NCI-H748 (cell line): Measurements from ENCODE around the gene PTPRN2.
"Not testable (repeated sequence)": the region's sequence is repeated elsewhere in the genome, so short reads cannot be mapped to it uniquely, and the experiment has no call there.

Source experiments
- DNase-seq: peaks from one replicate; lab custom pipeline; 2025; ENCODE audit not compliant: unreplicated experiment; lab: John Stamatoyannopoulos, UW

Gene PTPRN2

DNA sequence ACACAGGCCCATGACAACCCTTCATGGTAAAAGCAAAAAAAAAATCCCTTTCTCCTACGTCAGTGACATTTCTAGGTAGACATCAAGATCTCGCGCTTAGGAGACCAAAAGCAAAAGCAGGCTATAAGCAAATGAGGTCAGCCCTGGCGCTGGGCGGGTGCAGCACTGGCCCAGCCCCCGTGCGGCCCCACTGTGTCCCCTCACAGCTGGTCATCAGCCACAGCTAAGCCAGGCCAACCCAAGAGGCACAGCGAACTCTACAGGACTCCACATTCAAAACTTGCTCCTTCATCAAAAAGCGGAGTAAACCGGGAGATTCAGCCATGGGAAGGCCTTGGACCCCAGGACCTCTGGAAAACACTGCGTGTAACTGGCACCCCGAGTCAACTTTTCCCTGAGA, 113.7 kb downstream of the PTPRN2 start:
- DNase-seq = no peak

DNA sequence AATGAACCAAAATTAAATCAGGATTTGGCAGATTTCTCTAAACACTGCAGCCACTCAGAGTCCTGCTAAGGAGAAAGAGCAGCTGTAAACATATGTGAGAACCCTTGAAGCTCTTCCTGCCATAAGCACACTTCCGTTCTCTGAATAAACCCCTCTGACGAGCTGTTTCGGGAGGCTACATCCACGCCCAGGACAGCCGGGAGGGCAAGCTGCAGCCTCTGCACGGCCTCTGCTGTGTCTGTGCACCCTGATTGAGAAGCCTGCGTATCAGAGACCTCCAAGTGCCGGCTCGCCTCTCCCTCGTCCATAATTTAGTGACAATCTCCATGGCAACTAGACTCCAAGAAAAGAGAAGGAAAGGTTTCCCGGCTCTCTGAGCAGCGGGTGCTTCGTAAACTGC, 114.4 kb downstream of the PTPRN2 start:
- DNase-seq = no peak

DNA sequence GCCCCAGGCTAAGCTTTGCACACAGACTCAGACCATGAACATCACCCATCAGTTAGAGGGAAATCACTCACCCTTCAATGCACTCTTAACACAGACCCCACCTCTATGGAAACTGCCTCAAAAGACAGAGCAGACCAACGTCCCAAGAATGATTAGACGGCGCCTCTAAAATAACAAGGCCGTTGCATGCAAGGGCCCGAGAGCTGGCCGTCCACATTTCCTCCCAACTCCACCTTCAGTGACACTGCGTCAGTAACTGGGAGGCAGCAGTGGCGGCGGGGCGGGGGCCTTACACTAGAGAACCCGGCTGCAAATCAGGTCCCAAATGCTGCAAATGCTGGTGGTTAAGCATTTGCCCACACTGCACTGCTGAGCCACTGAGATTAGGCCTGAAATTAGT, 115.0 kb downstream of the PTPRN2 start:
- DNase-seq = no peak

DNA sequence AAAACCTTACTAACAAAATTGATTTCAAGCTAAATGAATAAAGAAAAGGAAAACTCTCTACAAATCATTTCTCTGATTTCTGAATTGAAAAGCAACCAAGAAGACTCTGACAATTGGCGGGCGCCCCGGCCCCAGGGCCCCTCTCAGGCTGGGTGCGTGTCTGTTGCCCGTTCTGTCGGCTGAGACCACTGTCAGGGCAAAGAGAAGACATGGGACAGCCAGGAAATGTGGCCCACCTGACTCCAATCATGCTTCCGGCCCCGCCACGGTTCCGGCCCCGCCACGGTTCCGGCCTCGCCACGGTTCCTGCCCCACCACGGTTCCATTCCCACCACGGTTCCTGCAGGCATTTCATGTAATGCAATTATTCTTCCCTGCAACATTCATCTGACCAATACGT, 115.9 kb downstream of the PTPRN2 start:
- DNase-seq = no peak

DNA sequence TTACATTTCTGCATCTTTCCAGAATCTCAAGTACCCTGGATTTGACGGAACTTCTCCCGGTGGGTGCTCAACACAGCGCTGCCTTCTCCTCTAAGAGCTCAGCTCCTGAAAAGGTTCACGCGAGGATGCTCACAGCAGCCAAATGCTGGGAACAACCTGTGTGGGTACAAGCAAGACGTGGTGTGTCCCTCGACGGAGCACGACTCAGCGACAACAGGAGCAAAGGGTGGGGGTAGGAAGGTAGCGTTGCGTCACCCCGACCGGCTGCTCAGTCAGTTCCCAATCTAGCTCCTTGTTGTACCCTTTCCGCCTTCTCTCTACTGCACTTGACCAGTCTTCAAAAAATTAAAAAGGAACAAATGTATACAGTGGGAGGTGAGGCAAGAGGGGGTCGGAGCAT, 117.3 kb downstream of the PTPRN2 start:
- no peak for DNase-seq

DNA sequence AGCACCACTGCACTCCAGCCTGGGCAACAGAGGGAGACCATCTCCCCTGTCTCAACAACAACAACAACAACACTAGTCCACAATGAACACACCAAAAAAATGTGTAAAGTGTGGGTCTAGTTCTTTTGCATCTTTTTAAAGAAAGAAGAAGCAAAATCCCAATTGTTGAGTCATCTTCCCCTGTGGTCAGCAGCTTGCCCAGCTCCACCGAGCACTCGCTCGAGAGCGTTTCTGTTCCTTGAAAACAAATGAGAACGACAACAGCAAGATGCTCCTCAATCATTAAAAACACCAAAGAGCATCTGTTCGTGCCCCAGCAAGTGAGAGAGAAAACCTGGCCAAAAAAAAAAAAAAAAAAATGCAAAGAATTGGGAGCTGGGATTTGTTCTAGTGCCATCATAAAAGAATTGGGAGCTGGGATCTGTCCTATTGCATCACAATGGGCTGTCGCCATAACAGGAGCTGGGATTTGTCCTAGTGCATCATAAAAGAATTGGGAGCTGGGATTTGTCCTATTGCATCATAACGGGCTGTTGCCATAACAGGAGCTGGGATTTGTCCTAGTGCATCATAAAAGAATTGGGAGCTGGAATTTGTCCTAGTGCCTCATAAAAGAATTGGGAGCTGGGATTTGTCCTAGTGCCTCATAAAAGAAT, 118.1 kb downstream of the PTPRN2 start:
- no peak for DNase-seq

DNA sequence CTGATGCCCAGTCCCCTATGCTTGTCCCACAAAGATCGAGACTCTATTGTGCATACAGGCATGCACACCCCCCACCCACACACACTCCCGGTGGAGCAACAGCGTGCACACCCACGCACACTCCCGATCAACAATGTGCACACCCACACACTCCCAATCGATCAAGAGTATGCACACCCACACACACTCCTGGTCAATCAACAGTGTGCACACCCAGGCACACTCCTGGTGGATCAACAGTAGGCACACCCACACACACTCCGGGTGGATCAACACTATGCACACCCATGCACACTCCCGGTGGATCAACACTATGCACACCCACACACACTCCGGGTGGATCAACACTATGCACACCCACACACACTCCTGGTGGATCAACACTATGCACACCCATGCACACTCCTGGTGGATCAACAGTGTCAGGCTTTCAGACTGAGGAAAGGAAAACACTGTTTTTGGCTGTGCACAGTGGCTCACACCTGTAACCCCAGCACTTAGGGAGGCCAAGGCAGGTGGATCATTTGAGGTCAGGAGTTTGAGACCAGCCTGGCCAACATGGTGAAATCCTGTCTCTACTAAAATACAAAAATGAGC, 118.8 kb downstream of the PTPRN2 start:
- DNase-seq = no peak

DNA sequence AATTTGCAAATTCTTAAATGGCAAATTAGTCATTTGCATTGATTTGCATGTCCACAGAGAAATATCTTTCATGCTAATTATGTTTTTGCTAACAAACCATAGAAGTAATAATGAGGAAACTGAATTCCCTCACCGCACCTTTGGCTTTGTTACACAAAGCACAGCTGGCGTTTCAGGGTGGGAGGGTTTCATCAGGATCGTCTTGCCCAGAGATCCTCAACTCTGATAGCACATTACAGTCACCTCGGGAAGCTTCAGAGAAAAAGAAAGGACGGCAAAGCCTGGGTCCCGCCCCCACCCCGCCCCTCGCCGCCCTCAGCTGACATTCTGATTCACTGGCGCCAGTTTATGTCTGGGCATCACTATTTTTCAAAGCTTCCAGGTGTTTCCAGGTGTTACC, 119.4 kb downstream of the PTPRN2 start:
- no peak for DNase-seq

DNA sequence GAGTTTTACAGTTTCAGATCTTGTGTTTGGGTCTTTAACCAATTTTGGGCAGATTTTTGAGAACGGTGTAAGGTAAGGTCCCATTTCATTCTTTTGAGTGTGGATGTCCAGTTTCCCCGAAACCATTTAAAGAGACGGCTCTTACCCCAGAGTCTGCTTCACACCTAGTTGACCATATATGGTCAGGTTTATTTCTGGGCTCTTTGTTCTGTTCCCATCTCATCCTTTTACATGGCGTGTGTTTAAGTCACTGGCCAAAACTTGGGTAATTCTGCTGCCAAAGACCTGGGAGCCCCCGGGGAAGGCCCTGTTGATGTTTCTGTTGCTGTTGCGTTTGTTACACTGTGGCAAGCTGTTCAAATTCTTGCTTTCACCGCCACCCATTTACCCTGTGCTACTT, 120.1 kb downstream of the PTPRN2 start:
- DNase-seq = no peak

DNA sequence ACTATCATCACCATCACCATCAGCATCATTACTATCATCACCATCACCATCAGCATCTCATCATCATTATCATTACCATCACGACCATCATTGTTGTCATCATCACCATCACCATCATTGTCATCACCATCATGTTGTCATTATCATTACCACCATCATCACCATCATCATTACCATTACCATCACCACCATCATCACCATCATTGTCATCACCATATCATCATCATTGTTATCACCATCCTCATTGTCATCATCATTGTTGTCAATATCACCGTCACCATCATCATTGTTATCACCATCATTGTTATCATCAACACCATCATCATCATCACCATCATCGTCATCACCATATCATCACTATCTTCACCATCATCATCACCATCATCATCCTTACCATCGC, 124.3 kb downstream of the PTPRN2 start:
- DNase-seq = no peak

DNA sequence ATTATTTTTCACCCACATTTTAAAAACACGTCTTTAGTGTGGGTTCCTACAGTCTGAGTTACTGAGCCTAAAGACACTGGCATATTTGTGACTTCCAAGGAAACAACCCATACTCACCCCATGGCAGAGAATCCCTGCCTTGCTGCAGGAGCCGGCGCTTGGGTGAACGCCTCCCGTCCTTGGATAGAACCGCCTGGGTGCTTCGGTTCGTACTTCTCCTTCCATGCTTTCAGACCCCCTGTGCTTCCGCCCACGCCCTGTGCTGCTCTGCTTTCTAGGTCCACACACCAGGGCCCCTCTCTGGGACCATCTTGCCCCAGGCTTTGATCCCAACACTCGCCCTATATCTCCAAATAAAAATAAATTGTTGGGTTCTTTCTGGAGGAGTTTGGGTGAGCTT, 125.8 kb downstream of the PTPRN2 start:
- DNase-seq = no peak

DNA sequence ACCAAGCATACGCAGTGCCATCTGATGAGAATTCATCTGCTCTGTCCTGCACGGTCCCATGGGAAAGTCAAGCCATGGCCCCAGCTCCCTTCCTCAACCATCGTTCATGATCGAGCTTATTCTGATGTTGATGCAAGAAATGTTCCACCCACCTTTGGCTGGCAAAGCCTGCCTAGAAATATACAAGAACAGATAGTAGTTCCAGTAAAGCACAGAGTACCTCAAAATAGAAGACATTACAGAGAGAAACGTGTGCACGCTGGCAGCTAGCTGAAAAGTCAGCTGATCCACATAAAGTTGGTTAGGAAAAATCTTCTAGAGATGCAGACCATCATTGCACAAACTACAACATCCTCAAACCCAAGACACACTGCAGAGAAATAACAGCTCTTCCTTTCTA, 127.0 kb downstream of the PTPRN2 start:
- no peak for DNase-seq

DNA sequence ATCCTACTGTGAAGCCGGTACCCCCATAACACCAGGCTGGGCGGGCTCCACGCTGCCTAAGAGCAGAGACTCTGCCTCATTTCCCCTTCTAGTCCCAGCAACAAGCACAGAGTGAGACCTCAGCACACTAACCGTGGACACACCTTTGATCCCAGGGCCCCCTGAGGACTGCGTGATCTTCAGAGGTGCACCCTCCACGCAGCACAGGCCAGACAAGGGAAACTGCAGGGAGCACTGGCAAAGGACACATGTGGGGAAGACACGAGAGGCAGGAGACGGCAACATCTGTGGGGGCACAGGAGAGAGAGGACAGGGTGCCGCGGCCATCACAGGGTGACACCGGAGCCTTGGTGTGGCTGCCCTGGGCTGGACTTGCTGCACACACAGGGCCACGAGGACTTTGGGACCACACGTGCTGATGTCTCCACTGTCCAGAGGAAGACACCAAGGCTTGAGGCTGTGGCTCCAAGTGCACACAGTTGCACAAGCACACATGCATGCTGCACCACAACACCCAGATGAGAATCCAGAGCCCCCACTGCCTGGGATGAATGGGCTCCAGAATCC, 128.8 kb downstream of the PTPRN2 start:
- DNase-seq = no peak

DNA sequence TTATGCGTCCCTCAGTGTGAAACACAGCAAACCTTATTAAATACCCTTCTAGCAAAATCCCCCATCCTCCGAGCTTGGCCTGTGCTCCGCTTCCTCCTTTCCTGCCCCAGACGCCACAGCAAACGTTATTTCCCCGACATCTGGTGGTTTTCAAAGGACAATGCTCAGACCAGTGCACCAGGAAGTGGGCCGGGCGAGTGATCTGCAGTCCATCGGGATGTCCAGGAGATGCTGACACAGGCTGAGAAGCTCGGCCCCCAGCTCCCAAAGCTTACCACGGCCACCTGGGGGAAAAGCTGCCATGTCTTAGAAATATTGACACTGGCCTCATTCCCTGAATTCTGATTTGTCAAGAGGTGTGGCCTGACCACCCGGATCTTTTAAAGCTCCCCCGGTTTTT, 129.5 kb downstream of the PTPRN2 start:
- DNase-seq = no peak

DNA sequence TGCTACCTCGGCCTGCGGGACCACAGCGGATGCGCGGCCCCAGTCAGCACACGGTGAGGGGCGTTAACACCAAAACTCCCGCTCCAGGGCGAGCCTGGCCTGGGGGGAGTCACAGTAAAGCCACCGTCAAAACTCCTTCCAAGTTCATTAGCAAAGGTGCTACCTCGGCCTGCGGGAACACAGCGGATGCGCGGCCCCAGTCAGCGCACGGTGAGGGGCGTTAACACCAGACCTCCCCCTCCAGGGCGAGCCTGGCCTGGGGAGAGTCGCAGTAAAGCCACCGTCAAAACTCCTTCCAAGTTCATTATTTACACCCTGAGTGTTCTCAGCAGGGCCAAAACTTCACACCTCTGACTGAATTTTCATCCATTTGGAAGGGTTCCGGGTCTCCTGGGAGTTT, 130.0 kb downstream of the PTPRN2 start:
- not testable (repeated sequence) for DNase-seq

DNA sequence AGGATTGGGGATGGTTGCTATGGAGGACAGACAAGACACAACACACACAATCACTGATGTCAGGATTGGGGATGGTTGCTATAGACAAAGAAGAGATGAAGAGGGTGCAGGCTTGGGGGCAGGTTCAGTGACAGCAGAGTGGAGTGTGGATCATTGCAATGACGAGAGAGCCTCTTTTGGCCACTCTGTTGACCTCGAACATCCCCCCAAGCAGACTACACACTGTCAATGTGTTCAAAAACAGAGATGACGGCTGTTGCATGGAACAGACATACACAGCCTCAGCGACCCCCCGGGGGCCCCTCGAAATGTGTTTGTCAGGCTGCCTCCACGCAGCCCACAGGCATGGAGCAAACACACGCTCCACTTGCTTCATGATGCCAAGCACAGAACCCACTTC, 133.0 kb downstream of the PTPRN2 start:
- peak; percentile 22 for DNase-seq

DNA sequence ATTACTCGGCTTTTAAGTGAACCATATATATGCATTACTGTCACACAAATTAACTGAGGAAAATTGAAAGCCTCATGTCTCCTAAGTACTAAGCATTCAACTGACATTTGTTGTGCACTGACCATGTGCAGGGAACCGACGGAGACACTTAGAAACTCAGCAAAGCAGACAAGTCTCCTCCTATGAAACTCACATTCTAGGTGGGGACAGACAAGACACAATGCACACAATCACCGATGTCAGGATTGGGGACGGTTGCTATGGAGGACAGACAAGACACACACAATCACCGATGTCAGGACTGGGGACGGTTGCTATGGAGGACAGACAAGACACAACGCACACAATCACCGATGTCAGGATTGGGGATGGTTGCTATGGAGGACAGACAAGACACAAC, 134.0 kb downstream of the PTPRN2 start:
- DNase-seq = peak; percentile 74

DNA sequence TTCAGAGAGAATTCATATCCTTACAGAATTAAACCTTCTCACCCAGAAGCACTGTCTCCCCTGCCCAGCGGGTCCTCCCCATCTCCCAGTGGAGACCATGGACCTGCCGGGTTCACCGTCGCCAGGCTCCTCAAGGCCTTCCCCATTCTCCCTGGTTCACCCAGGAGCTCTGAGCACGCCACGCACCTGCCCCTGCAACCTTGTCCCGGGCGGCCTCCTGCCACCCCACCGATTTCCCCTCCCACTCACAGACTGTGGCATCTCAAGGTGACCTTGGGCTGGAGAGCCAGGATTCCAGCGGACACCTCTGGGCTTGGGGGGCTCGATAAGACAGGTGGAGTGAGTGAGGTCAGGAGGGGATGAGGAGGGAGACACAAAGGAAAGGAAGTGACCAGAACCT, 135.3 kb downstream of the PTPRN2 start:
- DNase-seq = no peak

DNA sequence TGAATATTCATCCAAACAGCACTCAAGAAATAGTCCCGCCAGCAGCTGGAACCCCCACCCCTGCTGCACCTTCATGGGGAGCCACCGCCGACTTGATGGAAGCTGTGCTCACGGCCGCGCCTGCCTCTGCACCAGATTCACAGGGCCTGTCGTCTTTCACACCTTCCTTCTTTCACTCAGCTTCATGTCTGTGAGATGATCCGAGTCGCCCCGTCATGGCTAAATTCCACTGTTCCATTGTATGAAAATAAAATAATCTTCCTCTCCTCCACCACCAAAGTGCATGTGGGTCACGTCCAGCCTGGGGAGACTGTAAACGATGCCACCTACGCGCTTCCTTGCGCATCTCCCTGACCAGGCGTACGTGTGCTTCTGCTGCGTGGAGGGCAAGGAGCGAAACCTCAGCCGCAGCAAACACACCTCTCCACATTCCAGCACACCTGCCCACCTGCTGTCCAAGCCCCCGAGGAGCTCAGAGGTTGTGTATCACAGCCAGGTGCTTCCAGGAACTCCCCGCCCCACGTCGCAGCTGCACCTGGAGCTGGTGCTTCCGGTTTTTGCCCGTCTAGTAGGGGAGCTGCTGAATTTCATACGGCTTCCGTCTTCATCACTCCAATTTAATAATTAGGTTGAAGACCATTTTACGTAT, 137.0 kb downstream of the PTPRN2 start:
- peak; percentile 82 for DNase-seq

DNA sequence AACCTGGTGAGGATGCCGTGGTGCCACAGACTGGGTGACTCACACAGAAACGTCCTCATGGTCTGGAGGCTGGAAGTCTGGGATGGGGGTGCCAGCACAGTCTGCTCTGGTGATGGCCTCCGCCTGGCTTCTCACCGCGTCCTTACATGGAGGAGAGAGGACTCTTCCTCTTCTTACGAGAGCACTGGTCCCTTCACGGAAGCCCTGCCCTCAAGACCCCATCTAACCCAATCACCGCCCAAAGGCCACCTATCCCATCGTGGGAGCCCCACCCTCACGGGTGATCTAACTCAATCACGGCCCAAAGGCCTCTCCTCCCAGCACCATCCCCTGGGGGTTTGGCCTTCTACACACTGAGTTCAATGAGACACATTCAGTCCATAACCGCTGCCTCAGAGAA, 137.7 kb downstream of the PTPRN2 start:
- no peak for DNase-seq

DNA sequence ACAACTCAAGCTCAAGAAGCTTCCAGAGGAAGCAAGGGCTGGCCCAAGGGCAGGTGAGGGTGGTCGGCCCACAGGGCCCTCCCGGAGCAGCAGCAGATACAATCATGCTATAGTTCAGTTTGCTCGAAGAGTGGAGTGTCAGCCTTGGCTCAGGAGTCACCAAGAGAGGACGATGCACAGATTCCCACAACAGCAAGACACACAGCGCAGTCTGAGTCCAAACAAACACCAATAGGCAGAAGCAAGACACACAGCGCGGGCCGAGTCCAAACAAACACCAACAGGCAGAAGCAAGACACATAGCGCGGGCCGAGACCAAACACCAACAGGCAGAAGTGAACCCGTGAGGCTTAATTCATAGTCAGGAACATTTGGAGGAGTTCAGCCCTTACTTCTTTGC, 138.4 kb downstream of the PTPRN2 start:
- no peak for DNase-seq

DNA sequence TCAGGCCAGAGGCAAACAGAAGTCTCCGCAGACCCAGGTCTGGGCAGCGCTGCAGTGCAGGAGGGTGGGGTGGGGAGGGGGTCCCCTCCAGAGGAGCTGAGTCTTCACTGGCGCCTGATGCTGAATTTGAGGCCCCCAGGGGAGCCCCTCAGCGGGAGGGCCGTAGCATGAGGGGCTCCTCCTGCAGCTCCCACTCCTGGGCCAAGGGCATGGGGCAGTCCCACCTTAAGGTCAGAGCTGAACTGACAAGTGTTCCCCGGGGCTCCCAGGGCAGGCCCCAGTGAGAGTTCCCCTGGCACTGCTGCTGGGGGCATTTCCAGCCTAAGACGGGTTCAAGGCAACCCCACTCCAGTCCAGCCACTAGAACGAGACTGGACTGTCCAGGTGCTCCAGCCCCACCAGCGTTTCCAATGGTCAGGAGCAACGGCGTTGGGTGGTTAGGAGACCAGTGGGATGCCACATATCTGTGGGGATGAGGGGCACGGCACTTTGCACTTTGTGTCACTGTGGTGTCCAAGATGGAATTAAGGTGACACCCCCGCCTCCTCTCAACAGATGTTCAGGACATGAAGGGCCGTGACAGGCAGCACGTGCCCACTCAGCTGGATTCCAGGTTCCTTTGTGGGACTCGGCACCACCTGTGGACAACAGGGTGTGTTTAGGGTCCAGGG, 139.1 kb downstream of the PTPRN2 start:
- no peak for DNase-seq
